NB4 (cell line): ENCODE data around the gene CEPT1.
A peak's percentile ranks its signal among the peaks of the same experiment; 100 is the strongest.

Experiments used
- DNase-seq: peaks from one replicate; pipeline ENCODE4 v3.0.0; 2010; ENCODE audit warnings: low read depth
- H3K4me3 ChIP-seq: one replicate; pipeline ENCODE4 v1.5.1; 2011; ENCODE audit warnings: mild to moderate bottlenecking, low read depth, low read length, moderate library complexity
- CTCF ChIP-seq: IDR thresholded peaks from one replicate; pipeline ENCODE4 v1.5.1; 2012; ENCODE audit warnings: low read depth, low read length
- MAX ChIP-seq: IDR thresholded peaks from 2 replicates; pipeline ENCODE4 v1.6.1; 2011; ENCODE audit warnings: low read depth, low read length
- MYC ChIP-seq: IDR thresholded peaks from 2 replicates; pipeline ENCODE4 v1.6.1; 2011; ENCODE audit warnings: low read depth, low read length
- POLR2A ChIP-seq: IDR thresholded peaks from 2 replicates; pipeline ENCODE4 v1.6.1; 2011; ENCODE audit warnings: mild to moderate bottlenecking; ENCODE audit not compliant: insufficient read length; ENCODE audit errors: extremely low read depth

The CEPT1 gene

GRCh38 chr1:111110197-111110899, 29.7 kb upstream of the CEPT1 start:
- no peak for TF ChIP-seq MAX
- TF ChIP-seq CTCF, result no peak
- TF ChIP-seq POLR2A, result no peak
- H3K4me3 ChIP-seq, result no peak overlapping the region
- DNase-seq, result no peak

GRCh38 chr1:111116496-111116895, 23.5 kb upstream of the CEPT1 start:
- no peak for DNase-seq
- no peak overlapping the region for H3K4me3 ChIP-seq
- TF ChIP-seq MYC, result no peak
- no peak for TF ChIP-seq MAX
- TF ChIP-seq CTCF, result no peak
- no peak for TF ChIP-seq POLR2A

GRCh38 chr1:111126354-111126753, 13.7 kb upstream of the CEPT1 start:
- no peak for DNase-seq
- TF ChIP-seq CTCF (no peak), MYC (no peak), POLR2A (no peak), MAX (no peak)
- H3K4me3 ChIP-seq, result no peak overlapping the region

- DNase-seq, result peak; percentile 40
- TF ChIP-seq MAX, result no peak
- no peak overlapping the region for H3K4me3 ChIP-seq
Observed at GRCh38 chr1:111127923-111128643, 11.9 kb upstream of the CEPT1 start.

GRCh38 chr1:111129376-111129775, 10.6 kb upstream of the CEPT1 start:
- no peak for DNase-seq
- no peak for TF ChIP-seq CTCF
- TF ChIP-seq MYC, result no peak
- TF ChIP-seq MAX, result no peak
- no peak for TF ChIP-seq POLR2A
- no peak overlapping the region for H3K4me3 ChIP-seq

- TF ChIP-seq MAX (no peak), CTCF (no peak), POLR2A (no peak), MYC (no peak)
- no peak overlapping the region for H3K4me3 ChIP-seq
- DNase-seq, result no peak
Observed at GRCh38 chr1:111131693-111132092, 8.3 kb upstream of the CEPT1 start.
